Suprapubic skin (tissue), 3 donors: Measurements from ENCODE around the gene DPYSL5.
A peak's percentile ranks its signal among the peaks of the same experiment; 100 is the strongest.

Source experiments
- POLR2AphosphoS5 ChIP-seq, 3 donors: sonication (generic); formaldehyde crosslinking; IDR thresholded peaks; one replicate each; pipeline ENCODE4 v1.6.1; 2017; ENCODE audit warnings: antibody characterized with exemption in 3 of 3
- TF ChIP-seq, protein P1 (sequence below), 2 donors: fragments of 200-600 bp in 1 of 2; fragments of 450-650 bp in 1 of 2; sonication (generic) in 1 of 2; IDR thresholded peaks; one replicate each; pipeline ENCODE4 v1.5.1; 2016 to 2019; ENCODE audit warnings: antibody characterized with exemption in 2 of 2, mild to moderate bottlenecking in 1 of 2, moderate library complexity in 1 of 2

DNA sequence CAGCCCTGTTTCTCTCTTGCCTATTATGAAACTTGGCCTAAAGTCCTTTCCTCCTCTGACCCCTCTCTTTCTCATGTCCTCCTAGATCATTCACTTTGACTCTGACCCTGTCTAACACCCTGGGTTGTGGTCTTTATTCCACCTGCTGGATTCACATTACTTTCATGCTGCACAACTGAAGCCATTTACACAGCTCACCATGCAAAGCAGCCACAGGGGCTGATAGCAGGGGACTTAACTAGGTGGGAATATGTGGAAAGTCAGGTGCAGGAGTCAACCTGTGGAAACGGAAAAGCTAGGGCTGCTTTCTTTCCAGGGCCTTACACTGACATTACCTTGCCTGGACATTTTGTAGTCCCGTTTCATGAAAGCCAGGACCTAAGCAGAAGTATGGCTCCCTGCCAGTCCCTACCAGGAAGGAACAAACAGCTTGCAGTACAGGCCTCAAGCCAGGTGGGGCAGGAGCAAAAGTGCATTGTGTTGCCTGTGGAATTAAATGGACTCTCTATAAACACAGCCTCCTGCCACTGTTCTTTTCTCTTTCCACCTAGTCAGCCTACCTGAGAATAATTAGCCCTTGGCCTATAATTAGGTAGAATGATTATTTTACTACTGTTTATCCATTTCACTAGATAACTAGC lies 134.3 kb downstream of the DPYSL5 start:
- no peak for TF ChIP-seq POLR2AphosphoS5 (IDR thresholded peaks at IDR 0.05)
- TF ChIP-seq, protein P1, sequence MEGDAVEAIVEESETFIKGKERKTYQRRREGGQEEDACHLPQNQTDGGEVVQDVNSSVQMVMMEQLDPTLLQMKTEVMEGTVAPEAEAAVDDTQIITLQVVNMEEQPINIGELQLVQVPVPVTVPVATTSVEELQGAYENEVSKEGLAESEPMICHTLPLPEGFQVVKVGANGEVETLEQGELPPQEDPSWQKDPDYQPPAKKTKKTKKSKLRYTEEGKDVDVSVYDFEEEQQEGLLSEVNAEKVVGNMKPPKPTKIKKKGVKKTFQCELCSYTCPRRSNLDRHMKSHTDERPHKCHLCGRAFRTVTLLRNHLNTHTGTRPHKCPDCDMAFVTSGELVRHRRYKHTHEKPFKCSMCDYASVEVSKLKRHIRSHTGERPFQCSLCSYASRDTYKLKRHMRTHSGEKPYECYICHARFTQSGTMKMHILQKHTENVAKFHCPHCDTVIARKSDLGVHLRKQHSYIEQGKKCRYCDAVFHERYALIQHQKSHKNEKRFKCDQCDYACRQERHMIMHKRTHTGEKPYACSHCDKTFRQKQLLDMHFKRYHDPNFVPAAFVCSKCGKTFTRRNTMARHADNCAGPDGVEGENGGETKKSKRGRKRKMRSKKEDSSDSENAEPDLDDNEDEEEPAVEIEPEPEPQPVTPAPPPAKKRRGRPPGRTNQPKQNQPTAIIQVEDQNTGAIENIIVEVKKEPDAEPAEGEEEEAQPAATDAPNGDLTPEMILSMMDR (IDR thresholded peaks at IDR 0.05), result peak; percentile 33 to 43
